Mucosa of rectum (tissue), 2 donors: ENCODE results near the gene OSBPL2.

Source experiments
- H3K27ac ChIP-seq, 2 donors: one replicate each; pipeline ENCODE4 v1.7.0; 2013; ENCODE audit warnings: inconsistent platforms in 2 of 2, low read depth in 2 of 2, low read length in 2 of 2
- H3K27me3 ChIP-seq, 2 donors: one replicate each; pipeline ENCODE4 v1.7.0; 2013; ENCODE audit warnings: low read length in 2 of 2; ENCODE audit not compliant: control insufficient read depth in 2 of 2, insufficient read depth in 2 of 2
- H3K36me3 ChIP-seq, 2 donors: one replicate each; pipeline ENCODE4 v1.7.0; 2013; ENCODE audit warnings: low read length in 2 of 2; ENCODE audit not compliant: control insufficient read depth in 2 of 2, insufficient read depth in 2 of 2
- H3K4me1 ChIP-seq, 2 donors: one replicate each; pipeline ENCODE4 v1.7.0; 2013; ENCODE audit warnings: low read length in 2 of 2, mild to moderate bottlenecking in 1 of 2; ENCODE audit not compliant: control insufficient read depth in 2 of 2, insufficient read depth in 2 of 2
- H3K4me3 ChIP-seq, 2 donors: one replicate each; pipeline ENCODE4 v1.7.0; 2013; ENCODE audit warnings: low read length in 2 of 2
- H3K9ac ChIP-seq, 2 donors: one replicate each; pipeline ENCODE4 v1.7.0; 2013; ENCODE audit warnings: low read length in 2 of 2, low read depth in 1 of 2, mild to moderate bottlenecking in 1 of 2
- H3K9me3 ChIP-seq, 2 donors: one replicate each; pipeline ENCODE4 v1.7.0; 2013; ENCODE audit warnings: low read length in 2 of 2; ENCODE audit not compliant: control insufficient read depth in 2 of 2
- donor health status: healthy.
- donor health status: Normal muscosa, but diverticular disease.

The OSBPL2 gene

GRCh38 chr20:62228982-62229545 lies 9.3 kb upstream of the OSBPL2 start:
- Histone ChIP-seq H3K4me1 (peaks cover 3% of the 10 kb centered on the region in 2 donors), H3K27me3 (peaks cover 4 to 8% of the 10 kb centered on the region in 2 donors), H3K4me3 (no peak overlapping the region), H3K36me3 (no peaks in the 10 kb centered on the region), H3K9me3 (no peaks in the 10 kb centered on the region), H3K27ac (no peak overlapping the region), H3K9ac (no peak overlapping the region)

GRCh38 chr20:62229667-62230066 lies 8.7 kb upstream of the OSBPL2 start:
- Histone ChIP-seq H3K9me3 (no peaks in the 10 kb centered on the region), H3K9ac (no peak overlapping the region), H3K27ac (no peak overlapping the region), H3K36me3 (no peaks in the 10 kb centered on the region), H3K4me1 (peaks cover 3% of the 10 kb centered on the region in 2 donors), H3K4me3 (no peak overlapping the region), H3K27me3 (peaks cover 4 to 8% of the 10 kb centered on the region in 2 donors)

GRCh38 chr20:62230276-62230675 lies 8.0 kb upstream of the OSBPL2 start:
- Histone ChIP-seq H3K9me3 (no peaks in the 10 kb centered on the region), H3K4me1 (peaks cover 3% of the 10 kb centered on the region in 2 donors), H3K27me3 (peaks cover 4 to 5% of the 10 kb centered on the region in 2 donors), H3K27ac (no peak overlapping the region), H3K9ac (no peak overlapping the region), H3K4me3 (no peak overlapping the region), H3K36me3 (no peaks in the 10 kb centered on the region)

GRCh38 chr20:62230696-62231095 lies 7.6 kb upstream of the OSBPL2 start:
- peaks cover 3% of the 10 kb centered on the region in 2 donors for H3K4me1 ChIP-seq
- H3K4me3 ChIP-seq, result no peak overlapping the region
- no peaks in the 10 kb centered on the region for H3K9me3 ChIP-seq
- H3K36me3 ChIP-seq, result no peaks in the 10 kb centered on the region
- H3K27ac ChIP-seq, result no peak overlapping the region
- peaks cover 2 to 5% of the 10 kb centered on the region in 2 donors for H3K27me3 ChIP-seq
- no peak overlapping the region for H3K9ac ChIP-seq

- Histone ChIP-seq H3K9ac (no peak overlapping the region), H3K4me3 (no peak overlapping the region), H3K27me3 (peaks cover 0 to 2% of the 10 kb centered on the region in 2 donors), H3K4me1 (peaks cover 3% of the 10 kb centered on the region in 2 donors), H3K9me3 (no peaks in the 10 kb centered on the region), H3K27ac (no peak overlapping the region), H3K36me3 (no peaks in the 10 kb centered on the region)
Observed at GRCh38 chr20:62231292-62231691, 7.0 kb upstream of the OSBPL2 start.

- no peaks in the 10 kb centered on the region for H3K36me3 ChIP-seq
- H3K4me1 ChIP-seq, result peaks cover 3 to 5% of the 10 kb centered on the region in 2 donors
- H3K27ac ChIP-seq, result no peak overlapping the region
- H3K27me3 ChIP-seq, result peaks cover 0 to 2% of the 10 kb centered on the region in 2 donors
- H3K4me3 ChIP-seq, result no peak overlapping the region
- H3K9ac ChIP-seq, result no peak overlapping the region
- no peaks in the 10 kb centered on the region for H3K9me3 ChIP-seq
Observed at GRCh38 chr20:62232194-62232593, 6.1 kb upstream of the OSBPL2 start.

- no peak overlapping the region for H3K9ac ChIP-seq
- peaks cover 9 to 11% of the 10 kb centered on the region in 2 donors for H3K4me1 ChIP-seq
- H3K27me3 ChIP-seq, result peaks cover 0 to 2% of the 10 kb centered on the region in 2 donors
- no peak overlapping the region for H3K27ac ChIP-seq
- H3K36me3 ChIP-seq, result no peaks in the 10 kb centered on the region
- no peak overlapping the region for H3K4me3 ChIP-seq
- no peaks in the 10 kb centered on the region for H3K9me3 ChIP-seq
Observed at GRCh38 chr20:62232770-62233645, 5.3 kb upstream of the OSBPL2 start.

- Histone ChIP-seq H3K4me1 (peaks cover 6 to 7% of the 10 kb centered on the region in 2 donors), H3K36me3 (no peaks in the 10 kb centered on the region), H3K27me3 (peaks cover 0 to under 1% of the 10 kb centered on the region in 2 donors), H3K9ac (no peak overlapping the region), H3K9me3 (no peaks in the 10 kb centered on the region), H3K4me3 (no peak overlapping the region), H3K27ac (no peak overlapping the region)
Observed at GRCh38 chr20:62233684-62234083, 4.6 kb upstream of the OSBPL2 start.

- H3K4me1 ChIP-seq, result peaks cover 8 to 9% of the 10 kb centered on the region in 2 donors
- no peaks in the 10 kb centered on the region for H3K36me3 ChIP-seq
- no peak overlapping the region for H3K27ac ChIP-seq
- H3K27me3 ChIP-seq, result no peaks in the 10 kb centered on the region
- no peak overlapping the region for H3K9ac ChIP-seq
- H3K9me3 ChIP-seq, result no peaks in the 10 kb centered on the region
- H3K4me3 ChIP-seq, result no peak overlapping the region
Observed at GRCh38 chr20:62234339-62234738, 4.0 kb upstream of the OSBPL2 start.

GRCh38 chr20:62235001-62235776 lies 3.1 kb upstream of the OSBPL2 start:
- peaks cover 15 to 17% of the 10 kb centered on the region in 2 donors for H3K4me1 ChIP-seq
- H3K4me3 ChIP-seq, result no peak overlapping the region
- H3K27ac ChIP-seq, result no peak overlapping the region
- H3K9me3 ChIP-seq, result no peaks in the 10 kb centered on the region
- H3K36me3 ChIP-seq, result no peaks in the 10 kb centered on the region
- H3K9ac ChIP-seq, result no peak overlapping the region
- no peaks in the 10 kb centered on the region for H3K27me3 ChIP-seq
